GM12874 (cell line): ENCODE results near the gene PRMT3.

Experiments
- TF ChIP-seq, protein P1 (sequence below): IDR thresholded peaks from 2 replicates; pipeline ENCODE4 v1.5.1; 2011; ENCODE audit warnings: low read depth, mild to moderate bottlenecking, control low read depth, low read length, moderate library complexity; ENCODE audit not compliant: insufficient read depth

The PRMT3 gene

DNA sequence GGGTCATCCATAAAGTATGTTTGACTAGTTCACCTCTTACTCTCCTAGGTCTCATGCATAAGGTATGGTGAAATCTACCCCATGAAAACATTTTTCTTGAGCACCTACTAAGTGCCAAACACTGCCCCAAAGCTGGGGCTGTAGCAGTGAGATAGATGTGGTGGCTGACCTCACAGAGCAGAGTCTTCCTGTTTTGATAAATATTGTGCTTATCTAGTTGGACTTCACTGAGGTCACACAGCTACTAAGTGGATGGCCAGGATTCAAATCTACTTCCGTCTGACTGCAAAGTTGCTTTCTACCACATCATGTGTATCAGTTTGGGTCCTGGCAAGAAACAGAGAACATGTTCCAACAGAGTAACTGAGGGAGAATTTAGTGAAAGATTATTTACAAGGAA, 30.4 kb upstream of the PRMT3 start:
- TF ChIP-seq, protein P1, sequence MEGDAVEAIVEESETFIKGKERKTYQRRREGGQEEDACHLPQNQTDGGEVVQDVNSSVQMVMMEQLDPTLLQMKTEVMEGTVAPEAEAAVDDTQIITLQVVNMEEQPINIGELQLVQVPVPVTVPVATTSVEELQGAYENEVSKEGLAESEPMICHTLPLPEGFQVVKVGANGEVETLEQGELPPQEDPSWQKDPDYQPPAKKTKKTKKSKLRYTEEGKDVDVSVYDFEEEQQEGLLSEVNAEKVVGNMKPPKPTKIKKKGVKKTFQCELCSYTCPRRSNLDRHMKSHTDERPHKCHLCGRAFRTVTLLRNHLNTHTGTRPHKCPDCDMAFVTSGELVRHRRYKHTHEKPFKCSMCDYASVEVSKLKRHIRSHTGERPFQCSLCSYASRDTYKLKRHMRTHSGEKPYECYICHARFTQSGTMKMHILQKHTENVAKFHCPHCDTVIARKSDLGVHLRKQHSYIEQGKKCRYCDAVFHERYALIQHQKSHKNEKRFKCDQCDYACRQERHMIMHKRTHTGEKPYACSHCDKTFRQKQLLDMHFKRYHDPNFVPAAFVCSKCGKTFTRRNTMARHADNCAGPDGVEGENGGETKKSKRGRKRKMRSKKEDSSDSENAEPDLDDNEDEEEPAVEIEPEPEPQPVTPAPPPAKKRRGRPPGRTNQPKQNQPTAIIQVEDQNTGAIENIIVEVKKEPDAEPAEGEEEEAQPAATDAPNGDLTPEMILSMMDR, result no peak

DNA sequence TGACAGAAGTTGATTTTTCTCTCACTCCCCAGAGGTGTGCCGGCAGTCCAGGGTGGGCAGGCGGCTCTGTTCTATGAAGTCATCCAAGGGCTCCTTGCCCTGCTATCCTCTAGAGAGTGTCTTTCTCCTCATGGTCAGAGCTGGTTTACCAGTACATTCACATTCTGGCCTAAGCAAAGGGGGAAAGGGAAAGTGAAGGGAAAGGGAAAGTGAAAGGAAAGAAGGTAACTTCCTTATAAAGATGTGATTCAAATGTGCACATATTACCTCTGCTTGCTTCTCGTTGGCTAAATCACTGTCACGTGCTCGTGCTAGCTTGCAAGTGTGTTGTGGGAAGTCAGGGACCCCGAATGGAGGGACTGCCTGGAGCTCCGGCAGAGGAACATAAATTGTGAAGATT, 26.9 kb upstream of the PRMT3 start:
- TF ChIP-seq, protein P1, result no peak

DNA sequence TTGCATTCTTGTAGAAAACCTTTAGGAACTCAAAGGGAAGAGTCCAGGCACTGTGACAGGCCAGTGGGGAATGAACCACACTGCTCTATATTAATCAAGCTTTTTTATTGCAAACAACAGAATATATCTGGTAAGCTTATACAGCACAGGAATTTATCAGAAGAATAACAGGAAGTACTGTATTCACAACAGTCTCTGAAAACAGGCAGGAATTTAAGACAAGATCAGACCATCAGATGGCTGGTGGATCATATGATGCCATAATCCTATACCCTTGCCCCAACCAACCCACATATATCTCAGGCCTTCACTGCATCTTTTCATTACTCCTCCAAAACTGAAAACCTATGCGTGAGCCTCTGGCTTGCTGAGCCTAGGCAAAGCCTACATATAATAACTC, 25.0 kb upstream of the PRMT3 start:
- TF ChIP-seq, protein P1, result no peak

DNA sequence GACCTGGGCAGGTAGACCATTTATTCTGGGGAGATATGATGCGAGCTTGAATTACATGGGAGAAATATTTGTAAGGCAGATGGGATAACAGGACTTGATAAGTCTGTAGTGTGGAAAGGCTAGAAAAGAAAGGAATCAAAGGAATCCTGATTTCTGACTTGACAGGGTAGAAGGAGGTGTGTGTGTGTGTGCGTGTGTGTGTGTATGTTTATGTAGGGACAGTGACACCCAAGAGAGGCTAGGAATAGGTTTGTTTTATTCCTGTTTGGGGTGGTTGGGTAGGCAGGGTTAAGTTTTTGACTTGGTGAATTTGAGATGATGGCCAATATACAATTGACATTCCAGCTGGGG, 24.4 kb upstream of the PRMT3 start:
- TF ChIP-seq, protein P1, result no peak

DNA sequence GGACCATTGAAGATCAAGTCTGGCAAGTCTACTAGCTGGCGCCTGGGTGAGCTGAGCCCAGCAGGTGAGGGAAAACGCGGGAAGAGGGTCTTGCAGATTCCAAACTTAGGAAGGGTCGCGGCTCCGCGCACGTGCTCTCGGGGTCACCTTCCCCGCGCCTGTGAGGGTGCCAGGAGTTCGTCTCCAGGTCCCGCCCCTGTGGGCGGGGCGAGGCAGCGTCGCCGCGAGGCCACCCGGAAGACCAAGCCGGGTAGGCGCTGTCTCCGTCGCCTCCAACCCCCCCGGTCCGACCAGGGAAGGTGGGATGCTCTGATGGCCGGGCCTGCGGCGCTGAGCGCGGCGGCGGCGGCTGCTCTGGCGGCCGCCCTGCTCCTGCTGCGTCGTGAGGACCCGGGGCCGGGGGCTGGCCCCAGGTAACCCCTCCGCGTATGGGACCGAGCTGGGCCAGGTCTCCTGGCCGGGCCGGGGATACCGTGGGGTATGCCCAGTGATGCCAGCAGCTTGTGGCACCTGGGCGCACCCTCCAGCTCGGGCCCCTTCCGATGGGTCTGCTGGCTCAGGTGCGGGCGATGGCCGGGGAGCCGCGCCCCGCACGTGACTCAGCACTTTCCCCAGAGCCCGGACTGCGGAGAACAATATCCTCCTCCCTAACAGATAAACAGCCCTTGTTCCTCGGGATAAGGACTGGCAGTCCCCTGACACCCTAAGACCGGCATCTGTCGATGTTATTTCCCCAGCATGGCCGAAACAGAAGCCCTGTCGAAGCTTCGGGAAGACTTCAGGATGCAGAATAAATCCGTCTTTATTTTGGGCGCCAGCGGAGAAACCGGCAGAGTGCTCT, 23.8 kb upstream of the PRMT3 start, which contains the start of gene HTATIP2:
HTATIP2 (plus strand) TSS at position 215 of the 841 bp plus-strand sequence; CDS start at position 739, 524 bp downstream.
- TF ChIP-seq, protein P1, result no peak

DNA sequence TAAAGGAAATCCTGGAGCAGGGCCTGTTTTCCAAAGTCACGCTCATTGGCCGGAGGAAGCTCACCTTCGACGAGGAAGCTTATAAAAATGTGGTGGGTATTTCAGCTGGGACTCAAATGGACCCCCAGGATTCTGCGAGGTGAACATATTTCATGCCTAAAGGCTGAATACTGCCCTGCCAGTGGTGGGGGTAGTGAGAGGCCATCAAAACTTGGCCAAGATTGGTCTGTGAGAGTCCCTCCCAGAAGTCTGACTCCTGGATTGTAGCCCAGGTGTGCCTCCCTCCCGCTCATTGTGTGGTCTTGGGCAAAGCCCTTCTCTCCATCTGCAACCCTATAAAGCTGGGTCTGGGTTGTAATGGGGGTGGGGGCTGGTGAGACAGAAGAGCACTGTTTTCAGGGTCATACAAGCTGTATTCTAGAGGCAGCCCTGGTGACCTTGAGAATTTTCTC, 23.1 kb upstream of the PRMT3 start:
- TF ChIP-seq, protein P1, result no peak

DNA sequence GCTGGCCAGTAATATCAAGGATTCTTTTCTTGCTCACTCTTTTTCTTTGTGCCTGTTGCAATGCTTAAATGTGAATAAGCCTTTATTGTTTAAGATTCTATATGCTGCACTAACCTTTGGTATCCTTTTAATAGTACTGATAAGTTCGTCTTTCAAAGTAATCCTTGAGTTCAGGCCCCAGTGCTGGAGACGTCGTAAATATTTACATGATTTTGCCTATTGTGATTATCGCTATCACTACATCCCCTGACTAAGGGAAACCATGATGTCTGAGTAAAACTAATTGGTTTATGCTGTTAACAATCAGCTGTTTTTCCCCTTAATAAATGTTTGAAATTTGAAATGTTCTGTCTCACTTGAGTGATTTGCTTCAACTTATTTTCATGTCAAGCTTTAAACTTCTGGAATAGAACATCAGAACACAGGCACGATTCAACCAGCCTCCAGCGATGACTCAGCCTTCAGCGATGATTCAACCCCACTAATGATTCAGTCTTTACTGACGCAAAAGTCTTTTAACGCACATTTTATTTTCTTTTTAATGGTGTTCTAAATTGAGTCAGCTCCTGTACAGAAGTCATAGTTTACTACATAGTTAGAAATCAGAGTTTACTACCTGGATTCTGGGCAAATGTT, 20.1 kb upstream of the PRMT3 start:
- TF ChIP-seq, protein P1, result no peak
